GM19468 (cell line): ENCODE data around the gene TTC39A.

Experiments used
- ATAC-seq: cut with Tn5 transposase; IDR thresholded peaks from one replicate; pipeline ENCODE4 v1.9.1; 2021; ENCODE audit warnings: mild to moderate bottlenecking, moderate library complexity, moderate number of reproducible peaks; ENCODE audit not compliant: unreplicated experiment; ENCODE audit errors: extremely low read depth

TTC39A gene

GRCh38 chr1:51240084-51240483 lies 90.3 kb downstream of the TTC39A start:
- ATAC-seq, result no peak

- no peak for ATAC-seq
Observed at GRCh38 chr1:51238034-51238403, 92.3 kb downstream of the TTC39A start.

- no peak for ATAC-seq
Observed at GRCh38 chr1:51237351-51238033, 92.9 kb downstream of the TTC39A start.
